NOMO-1 treated with dmso at 0.1 percent for 144 hours (cell line): ENCODE data around the gene LRP1-AS.

Source experiments
- DNase-seq: peaks from one replicate; lab custom pipeline; 2025; ENCODE audit not compliant: unreplicated experiment; lab: John Stamatoyannopoulos, UW

Gene LRP1-AS

DNA sequence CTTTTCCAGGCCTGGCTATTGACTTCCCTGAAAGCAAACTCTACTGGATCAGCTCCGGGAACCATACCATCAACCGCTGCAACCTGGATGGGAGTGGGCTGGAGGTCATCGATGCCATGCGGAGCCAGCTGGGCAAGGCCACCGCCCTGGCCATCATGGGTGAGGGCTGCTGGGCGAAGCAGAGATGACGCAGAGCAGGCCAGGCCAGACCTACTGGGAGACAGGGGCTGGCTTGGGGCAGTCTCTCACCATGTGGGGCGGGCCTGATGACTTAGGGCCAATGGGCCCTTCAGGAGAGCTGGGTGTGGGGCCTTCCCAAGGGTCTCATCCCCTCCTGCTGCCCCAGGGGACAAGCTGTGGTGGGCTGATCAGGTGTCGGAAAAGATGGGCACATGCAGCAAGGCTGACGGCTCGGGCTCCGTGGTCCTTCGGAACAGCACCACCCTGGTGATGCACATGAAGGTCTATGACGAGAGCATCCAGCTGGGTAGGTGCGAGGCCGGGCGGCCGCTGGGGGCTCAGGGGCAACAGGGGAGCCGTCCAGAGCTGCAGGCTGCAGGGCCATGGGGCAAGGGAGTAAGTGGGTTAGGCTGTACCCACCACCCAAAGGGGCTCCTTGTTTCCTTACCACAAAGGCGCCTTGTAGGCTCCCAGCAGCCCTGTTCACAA, 33.0 kb upstream of the LRP1-AS start:
- no peak for DNase-seq

DNA sequence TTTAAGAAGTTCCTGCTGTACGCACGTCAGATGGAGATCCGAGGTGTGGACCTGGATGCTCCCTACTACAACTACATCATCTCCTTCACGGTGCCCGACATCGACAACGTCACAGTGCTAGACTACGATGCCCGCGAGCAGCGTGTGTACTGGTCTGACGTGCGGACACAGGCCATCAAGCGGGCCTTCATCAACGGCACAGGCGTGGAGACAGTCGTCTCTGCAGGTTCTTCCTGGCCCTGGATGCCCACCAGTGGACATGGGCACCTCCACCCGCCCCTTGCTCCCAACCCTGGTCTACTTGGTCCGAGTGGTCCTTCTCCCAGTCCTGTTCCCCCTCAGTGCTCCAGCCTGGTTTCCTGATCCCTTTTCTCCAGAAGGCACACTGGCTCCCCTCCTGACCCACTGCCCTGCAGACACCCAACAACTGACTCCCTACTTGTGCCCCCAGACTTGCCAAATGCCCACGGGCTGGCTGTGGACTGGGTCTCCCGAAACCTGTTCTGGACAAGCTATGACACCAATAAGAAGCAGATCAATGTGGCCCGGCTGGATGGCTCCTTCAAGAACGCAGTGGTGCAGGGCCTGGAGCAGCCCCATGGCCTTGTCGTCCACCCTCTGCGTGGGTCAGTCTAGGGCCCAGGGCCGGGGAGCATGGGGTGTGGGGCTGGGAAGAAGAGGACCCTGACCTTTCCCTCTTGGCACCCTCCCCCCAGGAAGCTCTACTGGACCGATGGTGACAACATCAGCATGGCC, 32.1 kb upstream of the LRP1-AS start:
- no peak for DNase-seq

GRCh38 chr12:57178213-57178612, 30.8 kb upstream of the LRP1-AS start:
- DNase-seq, result no peak

DNA sequence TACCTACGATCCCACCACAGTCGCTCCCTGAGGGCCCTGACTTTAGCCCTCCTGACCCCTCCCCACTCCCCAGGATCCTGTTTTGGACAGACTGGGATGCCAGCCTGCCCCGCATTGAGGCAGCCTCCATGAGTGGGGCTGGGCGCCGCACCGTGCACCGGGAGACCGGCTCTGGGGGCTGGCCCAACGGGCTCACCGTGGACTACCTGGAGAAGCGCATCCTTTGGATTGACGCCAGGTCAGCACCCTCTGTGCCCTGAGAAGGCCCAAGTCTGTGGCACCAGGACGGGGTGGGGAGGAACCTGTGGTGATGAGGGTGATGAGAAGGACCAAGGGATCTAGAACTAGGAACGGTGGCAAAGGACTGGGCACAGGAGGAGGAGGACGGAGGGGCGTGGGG, 29.9 kb upstream of the LRP1-AS start:
- no peak for DNase-seq

DNA sequence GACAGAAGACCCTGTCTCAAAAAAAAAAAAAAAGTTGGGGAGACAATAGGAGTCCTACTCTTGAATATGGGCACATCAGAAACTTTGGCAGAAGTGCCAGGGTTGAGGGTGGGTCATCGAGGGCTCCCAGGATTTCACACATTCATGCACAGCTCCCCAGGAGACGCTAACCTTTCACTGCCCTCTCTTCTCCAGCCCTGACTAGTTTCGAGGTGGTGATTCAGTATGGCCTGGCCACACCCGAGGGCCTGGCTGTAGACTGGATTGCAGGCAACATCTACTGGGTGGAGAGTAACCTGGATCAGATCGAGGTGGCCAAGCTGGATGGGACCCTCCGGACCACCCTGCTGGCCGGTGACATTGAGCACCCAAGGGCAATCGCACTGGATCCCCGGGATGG, 29.4 kb upstream of the LRP1-AS start:
- no peak for DNase-seq

GRCh38 chr12:57176139-57176477, 28.7 kb upstream of the LRP1-AS start:
- no peak for DNase-seq

GRCh38 chr12:57175428-57176138, 28.2 kb upstream of the LRP1-AS start:
- DNase-seq, result peak; percentile 39

DNA sequence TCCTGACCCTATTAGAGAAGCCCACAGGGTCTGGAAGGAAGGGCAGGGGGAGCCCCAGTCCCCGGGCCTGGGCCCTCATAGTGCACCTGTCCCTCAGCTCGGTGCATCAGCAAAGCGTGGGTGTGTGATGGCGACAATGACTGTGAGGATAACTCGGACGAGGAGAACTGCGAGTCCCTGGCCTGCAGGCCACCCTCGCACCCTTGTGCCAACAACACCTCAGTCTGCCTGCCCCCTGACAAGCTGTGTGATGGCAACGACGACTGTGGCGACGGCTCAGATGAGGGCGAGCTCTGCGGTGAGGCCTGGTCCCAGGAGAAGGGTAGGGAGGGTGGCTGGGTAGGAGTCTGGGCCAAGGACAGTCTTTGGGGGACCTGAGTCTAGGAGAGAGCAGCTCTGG, 26.3 kb upstream of the LRP1-AS start:
- no peak for DNase-seq

GRCh38 chr12:57173089-57173488, 25.7 kb upstream of the LRP1-AS start:
- DNase-seq, result no peak

DNA sequence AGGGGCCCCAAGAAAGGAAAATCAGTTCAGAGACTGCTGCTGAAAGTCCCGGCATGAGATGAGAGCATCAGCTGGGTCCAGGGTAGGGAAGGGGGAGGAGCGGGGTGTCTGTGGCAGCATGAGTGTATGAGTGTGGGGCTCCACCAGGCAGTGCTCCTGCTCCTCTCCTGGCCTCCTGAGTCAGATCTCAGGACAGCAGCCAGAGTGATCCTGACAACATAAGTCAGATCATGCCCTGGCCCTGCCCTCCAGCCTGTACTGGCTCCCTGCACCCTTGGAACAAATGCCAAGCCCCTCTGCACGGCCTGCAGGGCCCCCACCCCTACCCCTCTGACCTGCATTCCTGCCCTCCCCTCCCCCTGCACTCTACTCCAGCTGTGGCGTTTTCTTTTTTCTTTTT, 24.2 kb upstream of the LRP1-AS start:
- no peak for DNase-seq

GRCh38 chr12:57170927-57171326, 23.5 kb upstream of the LRP1-AS start:
- no peak for DNase-seq

DNA sequence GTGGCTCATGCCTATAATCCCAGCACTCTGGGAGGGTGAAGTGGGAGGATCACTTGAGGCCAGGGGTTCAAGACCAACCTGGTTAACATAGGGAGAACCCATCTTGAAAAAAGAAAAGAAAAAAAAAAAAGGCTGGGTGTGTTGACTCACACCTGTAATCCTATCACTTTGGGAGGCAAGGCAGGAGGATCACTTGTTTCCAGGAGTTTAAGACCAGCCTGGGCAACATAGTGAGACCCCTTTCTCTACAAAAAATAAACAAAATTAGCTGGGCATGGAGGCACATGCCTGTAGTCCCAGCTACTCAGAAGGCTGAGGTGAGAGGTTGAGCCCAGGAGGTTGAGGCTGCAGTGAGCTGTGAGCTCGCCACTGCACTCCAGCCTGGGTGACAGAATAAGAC, 23.0 kb upstream of the LRP1-AS start:
- DNase-seq, result no peak

DNA sequence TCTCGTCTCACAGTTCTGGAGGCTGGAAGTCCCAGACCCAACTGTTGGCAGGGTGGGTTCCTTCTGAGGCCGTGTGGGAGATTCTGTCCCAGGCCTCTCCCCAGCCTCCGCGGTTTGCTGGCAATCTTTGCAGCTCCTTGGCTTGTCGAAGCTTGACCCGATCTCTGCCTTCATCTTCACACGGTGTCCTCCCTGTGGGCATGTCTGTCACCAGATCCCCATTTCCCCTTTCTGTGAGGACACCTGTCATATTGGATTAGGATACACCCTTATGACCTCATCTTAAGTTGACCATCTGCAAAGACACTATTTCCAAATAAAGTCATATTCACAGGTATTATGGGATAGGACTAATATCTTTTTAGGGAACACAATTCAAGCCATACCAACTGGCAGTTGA, 22.6 kb upstream of the LRP1-AS start:
- no peak for DNase-seq

GRCh38 chr12:57169046-57169795, 21.8 kb upstream of the LRP1-AS start:
- no peak for DNase-seq

DNA sequence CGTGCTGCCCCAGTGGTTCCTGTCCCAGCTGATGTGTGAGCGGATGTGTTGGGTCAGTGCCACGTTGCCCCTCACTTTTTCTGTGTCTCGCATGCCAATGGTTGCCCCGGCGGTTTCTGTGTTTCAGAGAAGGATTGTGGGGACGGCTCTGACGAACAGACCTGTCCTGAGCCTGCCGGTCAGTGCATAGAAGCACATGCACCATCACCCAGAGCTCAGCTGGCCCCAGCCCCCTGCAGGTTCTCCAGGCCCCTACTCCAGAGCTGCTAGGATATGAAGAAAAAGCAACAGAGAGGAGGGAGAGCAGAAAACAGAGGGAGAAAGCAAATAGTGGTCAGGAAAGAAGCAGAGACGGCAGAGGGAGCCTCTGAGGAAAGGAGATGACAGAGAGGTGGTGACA, 20.6 kb upstream of the LRP1-AS start:
- no peak for DNase-seq

GRCh38 chr12:57166971-57167371, 19.6 kb upstream of the LRP1-AS start:
- DNase-seq, result no peak

- DNase-seq, result no peak
These were observed 18.3 kb upstream of the LRP1-AS start for GRCh38 chr12:57165741-57166140.

DNA sequence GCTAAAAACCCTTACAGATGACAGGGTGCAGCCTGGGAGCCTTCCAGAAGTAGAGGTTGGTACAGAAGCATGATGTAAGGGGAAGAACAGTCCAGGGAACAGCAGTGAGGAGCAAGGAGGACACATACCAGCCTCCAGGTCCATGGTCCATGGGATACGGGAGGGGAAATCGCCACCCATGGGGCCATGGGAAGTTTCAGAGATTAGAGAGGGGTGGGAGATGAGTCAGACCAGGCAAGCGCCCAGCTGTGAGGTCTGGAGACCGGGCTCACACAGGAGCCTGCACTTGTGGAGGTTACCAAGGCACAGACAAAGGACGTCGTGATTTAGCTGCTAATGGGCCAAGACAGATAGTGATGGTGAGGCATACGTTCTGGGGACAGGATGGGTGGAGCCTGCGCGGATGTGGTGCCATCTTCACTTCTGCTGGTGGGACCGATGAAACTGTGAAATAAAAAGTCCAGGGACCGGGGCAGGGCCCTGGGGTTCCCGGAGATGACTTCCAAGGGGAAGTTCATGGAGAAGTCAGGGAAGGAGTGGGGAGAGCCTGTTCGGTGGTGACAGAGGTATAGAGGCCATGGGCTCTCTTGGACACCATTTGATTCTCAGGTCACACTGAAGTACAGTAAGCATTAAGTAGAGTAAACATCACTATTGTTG, 17.7 kb upstream of the LRP1-AS start:
- DNase-seq, result no peak

GRCh38 chr12:57164454-57164853, 17.0 kb upstream of the LRP1-AS start:
- DNase-seq, result no peak

- DNase-seq, result peak; percentile 56
These were observed 15.2 kb upstream of the LRP1-AS start for GRCh38 chr12:57162553-57163125.

- DNase-seq, result no peak
These were observed 14.1 kb upstream of the LRP1-AS start for GRCh38 chr12:57161491-57161890.
